Activated CD4-positive, alpha-beta T cell treated with anti-CD3 and anti-CD28 coated beads for 24 hours (primary cell): ENCODE data around the gene GMPPB.
"Not testable (repeated sequence)": the region's sequence is repeated elsewhere in the genome, so short reads cannot be mapped to it uniquely, and the experiment has no call there.

Source experiments
- DNase-seq, 2 donors: peaks; one replicate each; pipeline ENCODE4 v3.0.0-alpha.2; 2020; ENCODE audit warnings: low read depth in 2 of 2

The GMPPB gene

GRCh38 chr3:49713336-49714105 is 10.2 kb downstream of the GMPPB start:
- no peak for DNase-seq

- DNase-seq, result no peak
Observed at GRCh38 chr3:49712631-49713317, 11.0 kb downstream of the GMPPB start.

- DNase-seq, result no peak
Observed at GRCh38 chr3:49712166-49712565, 11.6 kb downstream of the GMPPB start.

- no peak for DNase-seq
Observed at GRCh38 chr3:49711489-49711888, 12.3 kb downstream of the GMPPB start.

- DNase-seq, result no peak
Observed at GRCh38 chr3:49709852-49710251, 13.9 kb downstream of the GMPPB start.

- DNase-seq, result no peak
Observed at GRCh38 chr3:49707113-49707480, 16.7 kb downstream of the GMPPB start.

- DNase-seq, result no peak
Observed at GRCh38 chr3:49706456-49707112, 17.2 kb downstream of the GMPPB start.

GRCh38 chr3:49705390-49705960 is 18.3 kb downstream of the GMPPB start:
- no peak for DNase-seq

GRCh38 chr3:49704629-49705028 is 19.1 kb downstream of the GMPPB start:
- DNase-seq, result no peak

- no peak for DNase-seq
Observed at GRCh38 chr3:49703956-49704355, 19.8 kb downstream of the GMPPB start.

- peak; percentile 44 to 45 for DNase-seq
Observed at GRCh38 chr3:49703443-49703927, 20.3 kb downstream of the GMPPB start.

GRCh38 chr3:49702672-49703071 is 21.1 kb downstream of the GMPPB start:
- no peak for DNase-seq

GRCh38 chr3:49701388-49702077 is 22.2 kb downstream of the GMPPB start:
- DNase-seq, result no peak

GRCh38 chr3:49700453-49701128 is 23.2 kb downstream of the GMPPB start:
- DNase-seq, result no peak

GRCh38 chr3:49700014-49700413 is 23.7 kb downstream of the GMPPB start:
- DNase-seq, result no peak

- DNase-seq, result no peak
Observed at GRCh38 chr3:49699281-49699979, 24.3 kb downstream of the GMPPB start.

GRCh38 chr3:49695350-49696015 is 28.3 kb downstream of the GMPPB start:
- not testable (repeated sequence) for DNase-seq

GRCh38 chr3:49694409-49695070 is 29.2 kb downstream of the GMPPB start:
- not testable (repeated sequence) for DNase-seq

- DNase-seq, result not testable (repeated sequence)
Observed at GRCh38 chr3:49691481-49691880, 32.3 kb downstream of the GMPPB start.
